SIG-M5 (cell line): Measurements from ENCODE around the gene MUC12.
"Not testable (repeated sequence)": the region's sequence is repeated elsewhere in the genome, so short reads cannot be mapped to it uniquely, and the experiment has no call there.

Experiments used
- DNase-seq: peaks from one replicate; lab custom pipeline; 2025; lab: John Stamatoyannopoulos, UW

Gene MUC12

GRCh38 chr7:100962537-100962936, 6.8 kb upstream of the MUC12 start:
- DNase-seq: no peak

GRCh38 chr7:100963386-100963785, 6.0 kb upstream of the MUC12 start:
- DNase-seq: no peak

GRCh38 chr7:100963874-100964273, 5.5 kb upstream of the MUC12 start:
- no peak for DNase-seq

GRCh38 chr7:100964630-100965029, 4.7 kb upstream of the MUC12 start:
- DNase-seq: no peak

- DNase-seq: no peak
These were observed 4.2 kb upstream of the MUC12 start for GRCh38 chr7:100965045-100965722.

- DNase-seq: no peak
These were observed 3.4 kb upstream of the MUC12 start for GRCh38 chr7:100965723-100966541.

GRCh38 chr7:100966542-100967291, 2.6 kb upstream of the MUC12 start:
- no peak for DNase-seq

- DNase-seq: no peak
These were observed 2.0 kb upstream of the MUC12 start for GRCh38 chr7:100967292-100967863.

- no peak for DNase-seq
These were observed 1.3 kb upstream of the MUC12 start for GRCh38 chr7:100968031-100968430.

- DNase-seq: no peak
These were observed 715 bp upstream of the MUC12 start for GRCh38 chr7:100968650-100969049.

GRCh38 chr7:100971111-100972001, 2.0 kb downstream of the MUC12 start:
- DNase-seq: no peak

GRCh38 chr7:100972002-100972347, 2.6 kb downstream of the MUC12 start:
- DNase-seq: no peak

- no peak for DNase-seq
These were observed 4.7 kb downstream of the MUC12 start for GRCh38 chr7:100974021-100974420.

- no peak for DNase-seq
These were observed 6.0 kb downstream of the MUC12 start for GRCh38 chr7:100975371-100975821.

- no peak for DNase-seq
These were observed 8.9 kb downstream of the MUC12 start for GRCh38 chr7:100978300-100978699.

- DNase-seq: no peak
These were observed 14.3 kb downstream of the MUC12 start for GRCh38 chr7:100983451-100984187.

- not testable (repeated sequence) for DNase-seq
These were observed 15.0 kb downstream of the MUC12 start for GRCh38 chr7:100984241-100984918.

- DNase-seq: not testable (repeated sequence)
These were observed 15.8 kb downstream of the MUC12 start for GRCh38 chr7:100985033-100985797.

- DNase-seq: no peak
These were observed 22.3 kb downstream of the MUC12 start for GRCh38 chr7:100991631-100992030.
